ENCODE data around the gene BICDL2.

DNA sequence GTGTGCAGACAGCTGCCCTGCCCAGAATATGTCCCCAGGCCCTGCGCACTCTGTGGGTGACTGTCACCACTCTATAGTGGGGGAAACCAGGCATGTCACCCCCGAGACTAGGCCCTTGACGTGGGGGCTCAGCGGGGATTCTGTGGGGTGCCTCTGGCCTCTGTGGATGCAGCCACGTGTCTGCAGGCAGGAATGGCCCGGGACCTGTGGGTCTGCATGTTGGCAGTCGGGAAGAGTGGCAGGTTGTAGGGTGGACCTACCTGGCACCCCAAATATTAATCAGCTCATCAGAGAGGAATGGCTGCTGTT is 29.6 kb upstream of the BICDL2 start:
- TF ChIP-seq ZFP3 (CRISPR knock-in tag; IDR thresholded peaks at IDR 0.05) = no peak
- no peak for TF ChIP-seq RARB (CRISPR knock-in tag; IDR thresholded peaks at IDR 0.05)
- TF ChIP-seq, protein P1, sequence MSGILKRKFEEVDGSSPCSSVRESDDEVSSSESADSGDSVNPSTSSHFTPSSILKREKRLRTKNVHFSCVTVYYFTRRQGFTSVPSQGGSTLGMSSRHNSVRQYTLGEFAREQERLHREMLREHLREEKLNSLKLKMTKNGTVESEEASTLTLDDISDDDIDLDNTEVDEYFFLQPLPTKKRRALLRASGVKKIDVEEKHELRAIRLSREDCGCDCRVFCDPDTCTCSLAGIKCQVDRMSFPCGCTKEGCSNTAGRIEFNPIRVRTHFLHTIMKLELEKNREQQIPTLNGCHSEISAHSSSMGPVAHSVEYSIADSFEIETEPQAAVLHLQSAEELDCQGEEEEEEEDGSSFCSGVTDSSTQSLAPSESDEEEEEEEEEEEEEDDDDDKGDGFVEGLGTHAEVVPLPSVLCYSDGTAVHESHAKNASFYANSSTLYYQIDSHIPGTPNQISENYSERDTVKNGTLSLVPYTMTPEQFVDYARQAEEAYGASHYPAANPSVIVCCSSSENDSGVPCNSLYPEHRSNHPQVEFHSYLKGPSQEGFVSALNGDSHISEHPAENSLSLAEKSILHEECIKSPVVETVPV (CRISPR knock-in tag; IDR thresholded peaks at IDR 0.05) = no peak
- TF ChIP-seq ZFP30 (CRISPR knock-in tag; IDR thresholded peaks at IDR 0.05) = no peak
- TF ChIP-seq ARNTL (CRISPR knock-in tag; IDR thresholded peaks at IDR 0.05; ENCODE audit: borderline replicate concordance, low read depth) = no peak
- TF ChIP-seq BACH2 (CRISPR knock-in tag; IDR thresholded peaks at IDR 0.05; ENCODE audit: borderline replicate concordance) = no peak
- no peak for TF ChIP-seq PPARA (CRISPR knock-in tag; IDR thresholded peaks at IDR 0.05; ENCODE audit: borderline replicate concordance)
- no peak for TF ChIP-seq CSDC2 (CRISPR knock-in tag; IDR thresholded peaks at IDR 0.05)
- TF ChIP-seq, protein P2, sequence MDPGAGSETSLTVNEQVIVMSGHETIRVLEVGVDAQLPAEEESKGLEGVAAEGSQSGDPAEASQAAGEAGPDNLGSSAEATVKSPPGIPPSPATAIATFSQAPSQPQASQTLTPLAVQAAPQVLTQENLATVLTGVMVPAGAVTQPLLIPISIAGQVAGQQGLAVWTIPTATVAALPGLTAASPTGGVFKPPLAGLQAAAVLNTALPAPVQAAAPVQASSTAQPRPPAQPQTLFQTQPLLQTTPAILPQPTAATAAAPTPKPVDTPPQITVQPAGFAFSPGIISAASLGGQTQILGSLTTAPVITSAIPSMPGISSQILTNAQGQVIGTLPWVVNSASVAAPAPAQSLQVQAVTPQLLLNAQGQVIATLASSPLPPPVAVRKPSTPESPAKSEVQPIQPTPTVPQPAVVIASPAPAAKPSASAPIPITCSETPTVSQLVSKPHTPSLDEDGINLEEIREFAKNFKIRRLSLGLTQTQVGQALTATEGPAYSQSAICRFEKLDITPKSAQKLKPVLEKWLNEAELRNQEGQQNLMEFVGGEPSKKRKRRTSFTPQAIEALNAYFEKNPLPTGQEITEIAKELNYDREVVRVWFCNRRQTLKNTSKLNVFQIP (CRISPR knock-in tag; IDR thresholded peaks at IDR 0.05; ENCODE audit: borderline replicate concordance, low read depth) = no peak
- no peak for TF ChIP-seq OSR1 (CRISPR knock-in tag; IDR thresholded peaks at IDR 0.05)

Data from SK-N-SH treated with all-trans-retinoic acid at 6 μM for 48 hours (cell line).